IMR-90 (cell line): ENCODE measurements around the gene THUMPD2. TPM values are rescaled to one million over a fixed set of nuclear protein-coding genes. Genes with fewer than 3 reads are reported as not detected.

Source experiments
- ATAC-seq: fragments of 200-7000 bp; cut with Tn5 transposase; 2 replicates; pipeline ENCODE4 v1.9.1; 2020; ENCODE audit warnings: low read depth, mild to moderate bottlenecking, moderate library complexity
- BruUV-seq: library from RNA; stranded (reverse); fragments of 400-500 nt; replicated peaks from 2 replicates; lab custom pipeline; 2021; lab: Mats Ljungman, UMichigan
- CTCF ChIA-PET: fragments of 300-600 bp; formaldehyde crosslinking; extraction: SDS; loops from one replicate; lab custom pipeline; 2021; ENCODE audit warnings: antibody characterized with exemption; lab: Yijun Ruan, JAX
- POLR2A ChIA-PET: fragments of 300-600 bp; sonication (Branson Sonifier 250); formaldehyde crosslinking; loops from one replicate; lab custom pipeline; 2022; ENCODE audit warnings: antibody characterized with exemption; ENCODE audit not compliant: unreplicated experiment; lab: Charles Lee
- DNase-seq: peaks from one replicate; pipeline ENCODE4 v3.0.0; 2013
- H2AFZ ChIP-seq: replicated peaks from 2 replicates; pipeline ENCODE3; 2013; ENCODE audit warnings: low read length, mild to moderate bottlenecking; ENCODE audit not compliant: poor library complexity
- H2AK5ac ChIP-seq: 2 replicates; pipeline ENCODE4 v1.6.1; 2013; ENCODE audit warnings: low read depth, low read length, inconsistent platforms
- H2AK9ac ChIP-seq: replicated peaks from 2 replicates; pipeline ENCODE3; 2013; ENCODE audit warnings: mild to moderate bottlenecking, low read depth, low read length, moderate library complexity; ENCODE audit not compliant: poor library complexity
- H2BK120ac ChIP-seq: 2 replicates; pipeline ENCODE4 v1.6.1; 2013; ENCODE audit warnings: low read depth, low read length, inconsistent platforms
- H2BK15ac ChIP-seq: 3 replicates; pipeline ENCODE4 v1.6.1; 2013; ENCODE audit warnings: low read depth, low read length, inconsistent platforms
- H2BK20ac ChIP-seq: 2 replicates; pipeline ENCODE4 v1.6.1; 2013; ENCODE audit warnings: low read depth, mild to moderate bottlenecking, inconsistent platforms, low read length, moderate library complexity
- H2BK5ac ChIP-seq: 2 replicates; pipeline ENCODE4 v1.6.1; 2013; ENCODE audit warnings: mild to moderate bottlenecking, low read depth, low read length, inconsistent platforms; ENCODE audit not compliant: poor library complexity, severe bottlenecking
- H3K14ac ChIP-seq: replicated peaks from 2 replicates; pipeline ENCODE4 v1.6.1; 2013; ENCODE audit warnings: low read depth, low read length, inconsistent platforms
- H3K18ac ChIP-seq: 2 replicates; pipeline ENCODE4 v1.6.1; 2013; ENCODE audit warnings: low read depth, low read length, control low read depth
- H3K23ac ChIP-seq: 2 replicates; pipeline ENCODE4 v1.6.1; 2013; ENCODE audit warnings: low read depth, low read length, inconsistent platforms
- H3K27ac ChIP-seq: 2 replicates; pipeline ENCODE4 v1.5.1; 2013; ENCODE audit warnings: mild to moderate bottlenecking, control low read depth, low read length; ENCODE audit not compliant: insufficient read depth
- H3K27me3 ChIP-seq: 2 replicates; pipeline ENCODE4 v1.6.1; 2013; ENCODE audit warnings: low read length; ENCODE audit not compliant: control insufficient read depth, insufficient read depth
- H3K36me3 ChIP-seq: 2 replicates; pipeline ENCODE4 v1.6.1; 2013; ENCODE audit warnings: low read length, mixed read lengths; ENCODE audit not compliant: control insufficient read depth, insufficient read depth
- H3K4ac ChIP-seq: 2 replicates; pipeline ENCODE4 v1.6.1; 2013; ENCODE audit warnings: low read depth, low read length, inconsistent platforms
- H3K4me1 ChIP-seq: 2 replicates; pipeline ENCODE4 v1.6.1; 2013; ENCODE audit warnings: low read length, mixed read lengths; ENCODE audit not compliant: control insufficient read depth, insufficient read depth
- H3K4me2 ChIP-seq: 2 replicates; pipeline ENCODE4 v1.6.1; 2013; ENCODE audit warnings: low read depth, mild to moderate bottlenecking, control low read depth, low read length, moderate library complexity
- H3K4me3 ChIP-seq: 2 replicates; pipeline ENCODE4 v1.5.1; 2013; ENCODE audit warnings: low read depth, mild to moderate bottlenecking, control low read depth, low read length, moderate library complexity; ENCODE audit not compliant: insufficient read depth
- H3K56ac ChIP-seq: 2 replicates; pipeline ENCODE4 v1.6.1; 2013; ENCODE audit warnings: low read length, inconsistent platforms; ENCODE audit not compliant: insufficient read depth; ENCODE audit errors: extremely low read depth
- H3K79me1 ChIP-seq, 2 experiments: 2 replicates each; pipeline ENCODE4 v1.6.1; 2013; ENCODE audit warnings: low read length in 2 of 2, inconsistent platforms in 1 of 2, low read depth in 1 of 2
- H3K9ac ChIP-seq: 2 replicates; pipeline ENCODE4 v1.6.1; 2013; ENCODE audit warnings: low read depth, low read length, control low read depth
- H3K9me1 ChIP-seq: 2 replicates; pipeline ENCODE4 v1.6.1; 2013; ENCODE audit warnings: low read length, inconsistent platforms; ENCODE audit not compliant: insufficient read depth
- H3K9me3 ChIP-seq: 2 replicates; pipeline ENCODE4 v1.6.1; 2013; ENCODE audit warnings: low read length; ENCODE audit not compliant: control insufficient read depth, insufficient read depth
- H4K20me1 ChIP-seq: 2 replicates; pipeline ENCODE4 v1.6.1; 2013; ENCODE audit warnings: low read length, inconsistent platforms; ENCODE audit not compliant: insufficient read depth
- H4K5ac ChIP-seq: 2 replicates; pipeline ENCODE4 v1.6.1; 2013; ENCODE audit warnings: mild to moderate bottlenecking, low read depth, low read length, control low read depth
- H4K8ac ChIP-seq, 2 experiments: 2 replicates each; pipeline ENCODE4 v1.6.1; 2013; ENCODE audit warnings: low read depth in 2 of 2, low read length in 2 of 2, control low read depth in 1 of 2, inconsistent platforms in 1 of 2
- H4K91ac ChIP-seq: 2 replicates; pipeline ENCODE4 v1.6.1; 2013; ENCODE audit warnings: low read depth, low read length, inconsistent platforms; ENCODE audit not compliant: insufficient read depth
- CTCF ChIP-seq: conservative IDR thresholded peaks from 2 replicates; pipeline ENCODE4 v1.5.1; 2012; ENCODE audit warnings: mild to moderate bottlenecking, low read depth, low read length, improper control_type of control experiment
- WGBS, 2 experiments: methylation state at CpG; one replicate each; pipeline versions ENCODE4 v1.1.5 to v1.1.7; 2013; ENCODE audit warnings: missing lambda C conversion rate in 2 of 2; ENCODE audit not compliant: insufficient read length in 1 of 2; ENCODE audit errors: extremely low coverage in 2 of 2; 5-methylcytosine and 5-hydroxymethylcytosine counted together
- dilution Hi-C: fragments of 300-500 bp; cut with HindIII; formaldehyde crosslinking; loops from one replicate; pipeline ENCODE4 v1.14.3; 2018; ENCODE audit warnings: low sequenced_read_pairs; ENCODE audit not compliant: unreplicated experiment
- in situ Hi-C: fragments of 300-500 bp; cut with MboI; formaldehyde crosslinking; loops from 3 replicates; pipeline ENCODE4 v1.14.3; 2019; ENCODE audit warnings: low sequenced_read_pairs, inconsistent platforms, mixed read lengths
- intact Hi-C: fragments of 100-400 bp; cut with micrococcal nuclease; formaldehyde crosslinking; loops from 2 replicates; pipeline ENCODE4 v1.10.0; 2022
- polyA plus RNA-seq, 3 experiments: library from polyadenylated mRNA; depleted of rRNA; stranded (reverse); fragments of >200 nt; gene quantifications; 2 replicates each; pipeline ENCODE4 v1.2.3, GENCODE V29; 2012; ENCODE audit warnings: low replicate concordance in 1 of 3
- total RNA-seq: library from RNA; depleted of rRNA; stranded (reverse); fragments of >200 nt; gene quantifications from 2 replicates; pipeline ENCODE4 v1.2.3, GENCODE V29; 2012
- TF ChIP-seq, protein P1 (sequence below): fragments of 150-350 bp; IDR thresholded peaks from 2 replicates; pipeline ENCODE4 v1.6.1; 2017; ENCODE audit warnings: mild to moderate bottlenecking, antibody characterized with exemption, low read length, low read depth

Gene THUMPD2
- total and polyA plus RNA-seq, 2 of the 4 experiments (the other 2 are of a cell fraction): 4.8 to 7.0 TPM

GRCh38 chr2:39719317-39719716, 59.7 kb downstream of the THUMPD2 start:
- no peak overlapping the region for H3K56ac ChIP-seq
- no peak overlapping the region for H3K4me3 ChIP-seq
- no peak overlapping the region for H3K4ac ChIP-seq
- H2BK20ac ChIP-seq: no peak overlapping the region
- H3K27me3 ChIP-seq: no peaks in the 10 kb centered on the region
- no peaks in the 10 kb centered on the region for H3K9me3 ChIP-seq
- H3K23ac ChIP-seq: no peak overlapping the region
- no TSS peak for BruUV-seq
- H3K9me1 ChIP-seq: no peaks in the 10 kb centered on the region; the same call in 1 of the 2 replicates
- H3K9ac ChIP-seq: no peak overlapping the region
- no peaks in the 10 kb centered on the region for H4K20me1 ChIP-seq
- no peak overlapping the region for H3K18ac ChIP-seq
- in situ Hi-C loops (no loop called here), dilution Hi-C loops (no loop called here), intact Hi-C loops (no loop called here)
- TF ChIP-seq CTCF: no peak
- TF ChIP-seq, protein P1, sequence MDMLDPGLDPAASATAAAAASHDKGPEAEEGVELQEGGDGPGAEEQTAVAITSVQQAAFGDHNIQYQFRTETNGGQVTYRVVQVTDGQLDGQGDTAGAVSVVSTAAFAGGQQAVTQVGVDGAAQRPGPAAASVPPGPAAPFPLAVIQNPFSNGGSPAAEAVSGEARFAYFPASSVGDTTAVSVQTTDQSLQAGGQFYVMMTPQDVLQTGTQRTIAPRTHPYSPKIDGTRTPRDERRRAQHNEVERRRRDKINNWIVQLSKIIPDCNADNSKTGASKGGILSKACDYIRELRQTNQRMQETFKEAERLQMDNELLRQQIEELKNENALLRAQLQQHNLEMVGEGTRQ: no peak
- H4K8ac ChIP-seq: no peak overlapping the region
- POLR2A ChIA-PET: no interaction called here
- no peak overlapping the region for H4K5ac ChIP-seq
- H2AK9ac ChIP-seq: no peak overlapping the region
- no peak overlapping the region for H2BK120ac ChIP-seq
- H2AFZ ChIP-seq: no peak overlapping the region
- H2BK15ac ChIP-seq: no peak overlapping the region
- no peak for DNase-seq
- ATAC-seq: no peak
- H3K4me1 ChIP-seq: no peaks in the 10 kb centered on the region
- H3K79me1 ChIP-seq: no peaks in the 10 kb centered on the region
- H3K14ac ChIP-seq: no peak overlapping the region
- H3K27ac ChIP-seq: no peak overlapping the region
- 85% methylated on average over 7 of the region's 8 CpGs; no CpG with 5 or more reads in 1 of the 2 experiments for WGBS, 2 experiments
- H2AK5ac ChIP-seq: no peak overlapping the region
- CTCF ChIA-PET: interaction anchor here (1.3 kb wide), 1 partner anchor 10 kb away, joined by 5 read pairs; no protein-coding TSS in a partner anchor
- H3K36me3 ChIP-seq: no peaks in the 10 kb centered on the region
- no peak overlapping the region for H2BK5ac ChIP-seq
- no peak overlapping the region for H3K4me2 ChIP-seq
- no peak overlapping the region for H4K91ac ChIP-seq
